Neuronal stem cell (in vitro differentiated cells): ENCODE results near the gene B3GALT4.
A peak's percentile ranks its signal among the peaks of the same experiment; 100 is the strongest.

Source experiments
- DNase-seq: peaks from one replicate; pipeline ENCODE4 v3.0.0-alpha.2; 2013; ENCODE audit warnings: low spot score
- H2AFZ ChIP-seq: one replicate; pipeline ENCODE4 v1.6.1; 2013; ENCODE audit warnings: mild to moderate bottlenecking, low read length, inconsistent platforms
- H2AK5ac ChIP-seq: 2 replicates; pipeline ENCODE4 v1.6.1; 2013; ENCODE audit warnings: low read depth, mild to moderate bottlenecking, inconsistent platforms, low read length, moderate library complexity, mixed read lengths
- H2BK120ac ChIP-seq: 2 replicates; pipeline ENCODE4 v1.6.1; 2013; ENCODE audit warnings: low read depth, mild to moderate bottlenecking, inconsistent platforms, low read length, moderate library complexity, mixed read lengths
- H2BK12ac ChIP-seq: one replicate; pipeline ENCODE4 v1.6.1; 2013; ENCODE audit warnings: low read length, inconsistent platforms
- H2BK15ac ChIP-seq: 2 replicates; pipeline ENCODE4 v1.6.1; 2013; ENCODE audit warnings: mild to moderate bottlenecking, low read length, inconsistent platforms, mixed read lengths
- H2BK5ac ChIP-seq: one replicate; pipeline ENCODE4 v1.6.1; 2013; ENCODE audit warnings: inconsistent platforms, mild to moderate bottlenecking, low read length, moderate library complexity
- H3K14ac ChIP-seq: one replicate; pipeline ENCODE4 v1.6.1; 2013; ENCODE audit warnings: low read length, inconsistent platforms
- H3K18ac ChIP-seq: 2 replicates; pipeline ENCODE4 v1.6.1; 2013; ENCODE audit warnings: low read length, inconsistent platforms
- H3K23ac ChIP-seq: 2 replicates; pipeline ENCODE4 v1.6.1; 2013; ENCODE audit warnings: low read depth, mild to moderate bottlenecking, mixed read lengths, low read length, inconsistent platforms; ENCODE audit not compliant: poor library complexity
- H3K27ac ChIP-seq: replicated peaks from 3 replicates; pipeline ENCODE4 v1.5.1; 2013; ENCODE audit warnings: low read length, inconsistent platforms
- H3K27me3 ChIP-seq, 3 experiments: 2 replicates each; pipeline ENCODE4 v1.6.1; 2013; ENCODE audit warnings: low read length in 3 of 3, mild to moderate bottlenecking in 2 of 3, inconsistent platforms in 1 of 3, low read depth in 1 of 3, mixed read lengths in 1 of 3, moderate library complexity in 1 of 3; ENCODE audit not compliant: control insufficient read depth in 3 of 3, insufficient read depth in 3 of 3
- H3K36me3 ChIP-seq, 2 donors: replicated peaks in 1 of 2; 2 replicates each; pipeline ENCODE4 v1.6.1; 2013; ENCODE audit warnings: low read length in 2 of 2; ENCODE audit not compliant: control insufficient read depth in 2 of 2, insufficient read depth in 2 of 2
- H3K4ac ChIP-seq: 2 replicates; pipeline ENCODE4 v1.6.1; 2013; ENCODE audit warnings: inconsistent platforms, mild to moderate bottlenecking, low read length, moderate library complexity
- H3K4me1 ChIP-seq, 2 donors: 1 replicate in 1 of 2; 2 replicates in 1 of 2; pipeline ENCODE4 v1.6.1; 2013; ENCODE audit warnings: low read length in 2 of 2, low read depth in 1 of 2; ENCODE audit not compliant: control insufficient read depth in 2 of 2, insufficient read depth in 1 of 2
- H3K4me2 ChIP-seq: one replicate; pipeline ENCODE4 v1.6.1; 2013; ENCODE audit warnings: mild to moderate bottlenecking, low read length, inconsistent platforms; ENCODE audit not compliant: insufficient read depth, poor library complexity, severe bottlenecking
- H3K4me3 ChIP-seq, 2 donors: 2 replicates each; pipeline ENCODE4 v1.5.1; 2013; ENCODE audit warnings: low read length in 2 of 2, mild to moderate bottlenecking in 2 of 2, inconsistent platforms in 1 of 2, moderate library complexity in 1 of 2
- H3K79me1 ChIP-seq: one replicate; pipeline ENCODE4 v1.6.1; 2013; ENCODE audit warnings: low read depth, mild to moderate bottlenecking, inconsistent platforms, low read length, moderate library complexity
- H3K9ac ChIP-seq: one replicate; pipeline ENCODE4 v1.6.1; 2013; ENCODE audit warnings: mild to moderate bottlenecking, low read depth, low read length, inconsistent platforms; ENCODE audit not compliant: poor library complexity
- H3K9me3 ChIP-seq, 2 donors: replicated peaks in 1 of 2; 2 replicates each; pipeline versions ENCODE3 to v1.6.1; 2013; ENCODE audit warnings: low read length in 2 of 2, mild to moderate bottlenecking in 2 of 2, inconsistent platforms in 1 of 2, low read depth in 1 of 2, mixed read lengths in 1 of 2, moderate library complexity in 1 of 2; ENCODE audit not compliant: control insufficient read depth in 2 of 2, insufficient read depth in 1 of 2
- H4K8ac ChIP-seq: one replicate; pipeline ENCODE4 v1.6.1; 2013; ENCODE audit warnings: low read depth, mild to moderate bottlenecking, inconsistent platforms, low read length, moderate library complexity
- H4K91ac ChIP-seq: one replicate; pipeline ENCODE4 v1.6.1; 2013; ENCODE audit warnings: low read length, low read depth, mild to moderate bottlenecking, inconsistent platforms; ENCODE audit not compliant: poor library complexity
- WGBS, 2 donors: extraction: QIAGEN DNeasy Blood & Tissue Kit; methylation state at CpG; one replicate each; pipeline ENCODE4 v1.1.7; 2013; ENCODE audit warnings: missing lambda C conversion rate in 2 of 2, mixed read lengths in 1 of 2; ENCODE audit not compliant: insufficient read length in 2 of 2, insufficient replicate concordance in 1 of 2; ENCODE audit errors: extremely low coverage in 2 of 2; 5-methylcytosine and 5-hydroxymethylcytosine counted together

Gene B3GALT4

GRCh38 chr6:33320315-33321181 is 43.6 kb downstream of the B3GALT4 start:
- no peak overlapping the region for H4K91ac ChIP-seq
- no peak overlapping the region for H2AK5ac ChIP-seq
- no peak overlapping the region for H2BK5ac ChIP-seq
- no peak overlapping the region for H3K4me2 ChIP-seq
- H3K18ac ChIP-seq: no peak overlapping the region
- H2BK12ac ChIP-seq: no peak overlapping the region
- H3K14ac ChIP-seq: no peak overlapping the region
- peak overlapping the region; percentile 22 to 81 for H3K4me3 ChIP-seq
- H3K4me1 ChIP-seq: peaks cover 22 to 30% of the 10 kb centered on the region in 2 donors
- H4K8ac ChIP-seq: no peak overlapping the region
- WGBS, 2 donors: no CpG with 5 or more reads among the region's 32 CpGs
- DNase-seq: no peak
- H3K23ac ChIP-seq: peak overlapping the region; percentile 83
- no peak overlapping the region for H3K9ac ChIP-seq
- H2BK120ac ChIP-seq: no peak overlapping the region
- no peak overlapping the region for H2AFZ ChIP-seq
- no peaks in the 10 kb centered on the region for H3K9me3 ChIP-seq
- H3K27me3 ChIP-seq: no peaks in the 10 kb centered on the region
- no peak overlapping the region for H3K4ac ChIP-seq
- H3K36me3 ChIP-seq: peaks cover 30 to 45% of the 10 kb centered on the region in 2 donors
- H2BK15ac ChIP-seq: no peak overlapping the region
- no peak overlapping the region for H3K27ac ChIP-seq
- H3K79me1 ChIP-seq: peaks cover 8% of the 10 kb centered on the region

GRCh38 chr6:33321227-33321626 is 44.3 kb downstream of the B3GALT4 start:
- no peak overlapping the region for H4K8ac ChIP-seq
- H3K79me1 ChIP-seq: peaks cover 8% of the 10 kb centered on the region
- peaks cover 22 to 30% of the 10 kb centered on the region in 2 donors for H3K4me1 ChIP-seq
- no peak overlapping the region for H2AFZ ChIP-seq
- no peaks in the 10 kb centered on the region for H3K9me3 ChIP-seq
- no peak for DNase-seq
- H3K23ac ChIP-seq: no peak overlapping the region
- no peak overlapping the region for H4K91ac ChIP-seq
- no peak overlapping the region for H3K4ac ChIP-seq
- peak overlapping the region; percentile 47 for H3K9ac ChIP-seq
- peaks cover 27 to 39% of the 10 kb centered on the region in 2 donors for H3K36me3 ChIP-seq
- H3K14ac ChIP-seq: no peak overlapping the region
- H3K4me3 ChIP-seq: peak overlapping the region in 1 of 2 donors; percentile 81
- no peak overlapping the region for H3K18ac ChIP-seq
- no peak overlapping the region for H2AK5ac ChIP-seq
- WGBS, 2 donors: no CpG with 5 or more reads among the region's 9 CpGs
- H3K27ac ChIP-seq: no peak overlapping the region
- H3K27me3 ChIP-seq: no peaks in the 10 kb centered on the region
- H2BK120ac ChIP-seq: no peak overlapping the region
- H2BK12ac ChIP-seq: no peak overlapping the region
- H2BK15ac ChIP-seq: no peak overlapping the region
- H3K4me2 ChIP-seq: no peak overlapping the region
- no peak overlapping the region for H2BK5ac ChIP-seq

DNA sequence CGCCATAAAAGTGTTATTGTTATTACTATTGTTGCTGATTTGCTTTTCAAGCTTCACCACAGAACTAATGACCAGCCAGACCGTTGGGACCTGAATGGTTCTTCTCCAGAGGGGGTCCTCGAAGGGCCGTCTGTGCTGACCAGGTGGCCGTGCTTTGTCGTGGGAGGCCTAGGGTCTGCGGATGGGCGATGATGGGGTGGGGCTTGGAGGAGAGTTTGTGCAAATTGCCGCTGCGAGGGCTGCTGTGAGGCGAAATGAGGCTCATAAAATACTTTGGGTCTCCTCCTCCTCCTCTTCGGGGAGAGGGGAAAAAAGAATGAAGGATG is 46.7 kb downstream of the B3GALT4 start:
- Histone ChIP-seq H3K23ac (peak overlapping the region; percentile 12), H2BK120ac (no peak overlapping the region), H3K9me3 (no peaks in the 10 kb centered on the region), H3K27me3 (no peaks in the 10 kb centered on the region), H3K36me3 (peaks cover 25 to 33% of the 10 kb centered on the region in 2 donors), H4K91ac (no peak overlapping the region), H3K4me1 (peaks cover 19 to 21% of the 10 kb centered on the region in 2 donors), H3K18ac (no peak overlapping the region), H3K4me2 (peak overlapping the region; percentile 85), H3K9ac (no peak overlapping the region), H2BK5ac (no peak overlapping the region), H4K8ac (no peak overlapping the region), H2BK15ac (no peak overlapping the region), H3K4me3 (peak overlapping the region; percentile 81 to 88), H3K27ac (no peak overlapping the region), H3K4ac (no peak overlapping the region), H3K14ac (no peak overlapping the region), H2AFZ (peak overlapping the region; percentile 94), H2BK12ac (no peak overlapping the region), H3K79me1 (peaks cover 8% of the 10 kb centered on the region), H2AK5ac (no peak overlapping the region)
- WGBS, 2 donors: no CpG with 5 or more reads among the region's 12 CpGs
- no peak for DNase-seq

DNA sequence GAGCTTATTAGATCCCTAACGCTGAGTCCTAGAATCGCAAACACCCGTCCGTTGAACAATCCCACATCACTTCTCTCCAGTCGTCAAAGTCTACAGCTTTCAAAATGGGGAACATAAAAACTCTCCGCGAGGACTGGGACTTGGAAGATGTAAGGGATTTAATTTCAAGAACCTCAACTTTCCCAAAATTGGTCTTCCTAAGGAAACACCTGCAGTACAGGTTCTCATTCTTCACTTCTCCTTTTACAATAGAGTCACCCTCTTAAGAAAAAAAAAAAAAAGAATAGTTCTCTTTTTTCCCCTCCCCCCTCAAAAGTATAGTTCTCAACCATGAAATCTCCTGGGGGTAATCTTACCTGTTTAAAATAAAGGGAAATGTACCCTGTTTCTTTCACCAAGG is 47.2 kb downstream of the B3GALT4 start:
- WGBS, 2 donors: no CpG with 5 or more reads among the region's 7 CpGs
- H3K9ac ChIP-seq: no peak overlapping the region
- no peak overlapping the region for H4K8ac ChIP-seq
- H3K36me3 ChIP-seq: peaks cover 20 to 27% of the 10 kb centered on the region in 2 donors
- H3K4me2 ChIP-seq: no peak overlapping the region
- peak overlapping the region; percentile 94 for H2AFZ ChIP-seq
- no peak overlapping the region for H2BK120ac ChIP-seq
- no peaks in the 10 kb centered on the region for H3K9me3 ChIP-seq
- H3K18ac ChIP-seq: no peak overlapping the region
- no peak overlapping the region for H2AK5ac ChIP-seq
- H2BK5ac ChIP-seq: no peak overlapping the region
- H3K23ac ChIP-seq: no peak overlapping the region
- no peak overlapping the region for H2BK15ac ChIP-seq
- DNase-seq: no peak
- peaks cover 8% of the 10 kb centered on the region for H3K79me1 ChIP-seq
- peak overlapping the region in 1 of 2 donors; percentile 81 for H3K4me3 ChIP-seq
- no peaks in the 10 kb centered on the region for H3K27me3 ChIP-seq
- peaks cover 17 to 19% of the 10 kb centered on the region in 2 donors for H3K4me1 ChIP-seq
- H4K91ac ChIP-seq: no peak overlapping the region
- H3K27ac ChIP-seq: no peak overlapping the region
- H3K4ac ChIP-seq: no peak overlapping the region
- H2BK12ac ChIP-seq: no peak overlapping the region
- H3K14ac ChIP-seq: no peak overlapping the region
